ENCODE results near the gene HOPX. TPM values are rescaled to one million over a fixed set of nuclear protein-coding genes. Genes with fewer than 3 reads are reported as not detected.

The HOPX gene
- total and polyA plus RNA-seq, 2 of the 4 experiments (the other 2 are of a cell fraction), result 1.3 to 1.7 TPM

DNA sequence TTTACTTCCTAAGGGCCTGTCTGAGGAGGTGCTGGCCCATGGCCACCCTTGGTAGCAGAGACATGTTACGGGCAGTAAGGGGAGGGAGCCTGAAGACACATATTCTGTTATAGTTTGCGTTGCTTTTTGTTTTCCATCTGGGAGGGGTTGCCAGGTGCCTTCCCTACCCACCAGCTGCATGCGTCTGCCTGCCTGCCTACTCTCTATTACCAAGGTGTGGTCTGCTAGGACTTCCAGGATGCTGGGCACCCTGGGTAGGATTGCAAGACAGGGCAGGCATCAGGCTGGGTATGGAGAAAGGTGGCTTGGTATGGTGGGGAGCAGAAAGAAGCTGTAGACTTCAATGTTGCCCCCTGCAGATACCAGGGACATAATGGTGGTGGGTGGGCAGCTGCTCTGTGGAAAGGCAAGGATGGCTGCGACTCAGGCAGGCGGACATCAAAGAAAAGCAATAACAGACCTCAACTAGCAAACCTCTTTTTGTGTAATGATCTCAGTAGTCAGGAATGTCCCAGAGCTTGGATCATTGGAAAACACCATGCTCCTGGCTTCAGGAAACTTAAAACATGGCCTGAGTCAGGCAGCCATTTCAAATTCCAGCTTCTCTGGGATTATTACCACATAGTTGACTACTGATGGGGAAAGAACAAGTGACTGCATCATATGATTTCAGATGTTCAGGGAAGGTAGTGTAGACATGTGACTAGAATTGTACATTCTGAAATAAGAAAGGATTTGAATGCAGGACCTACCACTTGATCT lies 67.8 kb downstream of the HOPX start:
- peaks cover 5% of the 10 kb centered on the region; the same call in 1 of the 2 replicates for H3K9me1 ChIP-seq (ENCODE audit: insufficient read depth, low read length)
- H3K27me3 ChIP-seq (ENCODE audit: control insufficient read depth, insufficient read depth, low read length), result no peaks in the 10 kb centered on the region
- no CpG with 5 or more reads among the region's 5 CpGs for WGBS, 2 experiments (ENCODE audit: extremely low coverage in 2 of 2, insufficient read length in 1 of 2)
- no peak overlapping the region; the same call in 1 of the 2 replicates for H3K14ac ChIP-seq (replicated peaks; ENCODE audit: low read depth, low read length)
- no peak overlapping the region for H3K23ac ChIP-seq (ENCODE audit: low read depth, low read length)
- H3K18ac ChIP-seq (ENCODE audit: low read depth, low read length), result peak overlapping the region; percentile 1; the same call in 1 of the 2 replicates
- BruUV-seq (replicated peaks), result no TSS peak
- H3K36me3 ChIP-seq (ENCODE audit: control insufficient read depth, insufficient read depth, low read length), result no peaks in the 10 kb centered on the region
- peak; percentile 85 for ATAC-seq (ENCODE audit: low read depth)
- peak overlapping the region; percentile 26 for H3K4ac ChIP-seq (ENCODE audit: low read depth, low read length)
- no peaks in the 10 kb centered on the region for H3K9me3 ChIP-seq (ENCODE audit: control insufficient read depth, insufficient read depth, low read length)
- H4K91ac ChIP-seq (ENCODE audit: insufficient read depth, low read depth, low read length), result peak overlapping the region; percentile 62; the same call in 1 of the 2 replicates
- H2AK5ac ChIP-seq (ENCODE audit: low read depth, low read length), result peak overlapping the region; percentile 79
- dilution Hi-C loops (cut with HindIII; ENCODE audit: low sequenced_read_pairs, unreplicated experiment) (no loop called here), in situ Hi-C loops (cut with MboI; ENCODE audit: low sequenced_read_pairs) (no loop called here), intact Hi-C loops (cut with micrococcal nuclease) (no loop called here)
- no peak overlapping the region for H3K4me2 ChIP-seq (ENCODE audit: low read depth, low read length)
- H3K56ac ChIP-seq (ENCODE audit: extremely low read depth, insufficient read depth, low read length), result no peak overlapping the region
- H3K4me1 ChIP-seq (ENCODE audit: control insufficient read depth, insufficient read depth, low read length), result peaks cover 5% of the 10 kb centered on the region
- H2AK9ac ChIP-seq (replicated peaks; ENCODE audit: low read depth, low read length, poor library complexity), result peak overlapping the region; percentile 73
- H2AFZ ChIP-seq (replicated peaks; ENCODE audit: low read length, poor library complexity), result peak overlapping the region; percentile 79
- no peak overlapping the region for H3K27ac ChIP-seq (ENCODE audit: insufficient read depth, low read length)
- peak; percentile 91 for DNase-seq
- H2BK5ac ChIP-seq (ENCODE audit: low read depth, low read length, poor library complexity, severe bottlenecking), result peak overlapping the region; percentile 7
- no peaks in the 10 kb centered on the region for H3K79me1 ChIP-seq (ENCODE audit: low read depth in 1 of 2, low read length in 2 of 2)
- ChIA-PET POLR2A (ENCODE audit: unreplicated experiment) (no interaction called here), CTCF (interaction anchor here (0.8 kb wide), 1 partner anchor 12 kb away, joined by 3 read pairs; no protein-coding TSS in a partner anchor)
- TF ChIP-seq CEBPB (IDR thresholded peaks at IDR 0.05; ENCODE audit: low read depth, low read length) (peak; percentile 86), SMC3 (IDR thresholded peaks at IDR 0.05; ENCODE audit: low read depth, low read length) (no peak)
- TF ChIP-seq, protein P1, sequence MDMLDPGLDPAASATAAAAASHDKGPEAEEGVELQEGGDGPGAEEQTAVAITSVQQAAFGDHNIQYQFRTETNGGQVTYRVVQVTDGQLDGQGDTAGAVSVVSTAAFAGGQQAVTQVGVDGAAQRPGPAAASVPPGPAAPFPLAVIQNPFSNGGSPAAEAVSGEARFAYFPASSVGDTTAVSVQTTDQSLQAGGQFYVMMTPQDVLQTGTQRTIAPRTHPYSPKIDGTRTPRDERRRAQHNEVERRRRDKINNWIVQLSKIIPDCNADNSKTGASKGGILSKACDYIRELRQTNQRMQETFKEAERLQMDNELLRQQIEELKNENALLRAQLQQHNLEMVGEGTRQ (IDR thresholded peaks at IDR 0.05; ENCODE audit: low read depth, low read length), result peak; percentile 51; the same call in 1 of the 2 replicates
- H2BK15ac ChIP-seq (ENCODE audit: low read depth, low read length), result peak overlapping the region; percentile 11; the same call in 1 of the 3 replicates
- peak overlapping the region in 1 of 2 experiments; percentile 47; a peak in 1 of 4 replicates for H4K8ac ChIP-seq (ENCODE audit: low read depth in 2 of 2, low read length in 2 of 2)
- no peaks in the 10 kb centered on the region for H4K20me1 ChIP-seq (ENCODE audit: insufficient read depth, low read length)
- H2BK20ac ChIP-seq (ENCODE audit: low read depth, low read length), result peak overlapping the region; percentile 61
- H3K9ac ChIP-seq (ENCODE audit: low read depth, low read length), result no peak overlapping the region
- H2BK120ac ChIP-seq (ENCODE audit: low read depth, low read length), result peak overlapping the region; percentile 66
- H4K5ac ChIP-seq (ENCODE audit: low read depth, low read length), result no peak overlapping the region
- H3K4me3 ChIP-seq (ENCODE audit: insufficient read depth, low read depth, low read length), result no peak overlapping the region
